ACC112 (cell line): ENCODE data around the gene PMPCA.

ENCODE experiments used
- H2AFZ ChIP-seq: fragments of 200-600 bp; sonication (generic); one replicate; pipeline ENCODE4 v1.6.0; 2017; ENCODE audit warnings: antibody characterized with exemption, low read length; ENCODE audit not compliant: unreplicated experiment
- H3K27ac ChIP-seq: fragments of 200-600 bp; sonication (generic); 2 replicates; pipeline ENCODE4 v1.5.1; 2014; ENCODE audit warnings: low read depth, mild to moderate bottlenecking, antibody characterized with exemption, low read length, moderate library complexity
- H3K27me3 ChIP-seq: fragments of 200-600 bp; sonication (generic); 2 replicates; pipeline ENCODE4 v1.6.1; 2014; ENCODE audit warnings: mild to moderate bottlenecking, antibody characterized with exemption, low read length, moderate library complexity, mixed read lengths; ENCODE audit not compliant: insufficient read depth
- H3K36me3 ChIP-seq: fragments of 200-600 bp; sonication (generic); 2 replicates; pipeline ENCODE4 v1.6.1; 2016; ENCODE audit warnings: mild to moderate bottlenecking, antibody characterized with exemption, low read length, moderate library complexity, mixed read lengths; ENCODE audit not compliant: insufficient read depth
- H3K4me1 ChIP-seq: fragments of 200-600 bp; sonication (generic); one replicate; pipeline ENCODE4 v1.6.1; 2016; ENCODE audit warnings: low read length, mixed read lengths; ENCODE audit not compliant: insufficient read depth, unreplicated experiment, control insufficient read depth
- H3K4me3 ChIP-seq: fragments of 200-600 bp; sonication (generic); 2 replicates; pipeline ENCODE4 v1.5.1; 2014; ENCODE audit warnings: mild to moderate bottlenecking, low read depth, low read length
- H3K79me2 ChIP-seq: fragments of 200-600 bp; sonication (generic); one replicate; pipeline ENCODE4 v1.6.0; 2016; ENCODE audit warnings: low read length; ENCODE audit not compliant: control insufficient read depth, unreplicated experiment, insufficient read depth

PMPCA gene

GRCh38 chr9:136445799-136446198 lies 35.3 kb downstream of the PMPCA start:
- no peak overlapping the region for H3K4me3 ChIP-seq
- H3K36me3 ChIP-seq = peaks cover 16% of the 10 kb centered on the region
- no peaks in the 10 kb centered on the region for H3K4me1 ChIP-seq
- H3K79me2 ChIP-seq = no peaks in the 10 kb centered on the region
- H3K27me3 ChIP-seq = no peaks in the 10 kb centered on the region
- no peak overlapping the region for H2AFZ ChIP-seq
- H3K27ac ChIP-seq = no peak overlapping the region

GRCh38 chr9:136447173-136447778 lies 36.8 kb downstream of the PMPCA start:
- Histone ChIP-seq H3K27me3 (no peaks in the 10 kb centered on the region), H3K4me3 (no peak overlapping the region), H3K27ac (no peak overlapping the region), H3K79me2 (no peaks in the 10 kb centered on the region), H2AFZ (no peak overlapping the region), H3K4me1 (no peaks in the 10 kb centered on the region), H3K36me3 (peaks cover 16% of the 10 kb centered on the region)

GRCh38 chr9:136448655-136449054 lies 38.2 kb downstream of the PMPCA start:
- no peaks in the 10 kb centered on the region for H3K27me3 ChIP-seq
- no peak overlapping the region for H3K27ac ChIP-seq
- no peaks in the 10 kb centered on the region for H3K79me2 ChIP-seq
- no peaks in the 10 kb centered on the region for H3K4me1 ChIP-seq
- H3K4me3 ChIP-seq = no peak overlapping the region
- H2AFZ ChIP-seq = no peak overlapping the region
- H3K36me3 ChIP-seq = peaks cover 22% of the 10 kb centered on the region

- peaks cover 22% of the 10 kb centered on the region for H3K36me3 ChIP-seq
- H3K79me2 ChIP-seq = no peaks in the 10 kb centered on the region
- no peak overlapping the region for H2AFZ ChIP-seq
- H3K4me3 ChIP-seq = no peak overlapping the region
- no peaks in the 10 kb centered on the region for H3K27me3 ChIP-seq
- H3K27ac ChIP-seq = no peak overlapping the region
- no peaks in the 10 kb centered on the region for H3K4me1 ChIP-seq
These were observed 40.9 kb downstream of the PMPCA start for GRCh38 chr9:136451221-136451877.

GRCh38 chr9:136453326-136453725 lies 42.9 kb downstream of the PMPCA start:
- Histone ChIP-seq H2AFZ (no peak overlapping the region), H3K4me3 (no peak overlapping the region), H3K27me3 (no peaks in the 10 kb centered on the region), H3K4me1 (no peaks in the 10 kb centered on the region), H3K27ac (no peak overlapping the region), H3K79me2 (no peaks in the 10 kb centered on the region), H3K36me3 (peaks cover 24% of the 10 kb centered on the region; the same call in 1 of the 2 replicates)

- Histone ChIP-seq H2AFZ (no peak overlapping the region), H3K36me3 (peaks cover 25% of the 10 kb centered on the region; the same call in 1 of the 2 replicates), H3K27ac (no peak overlapping the region), H3K79me2 (no peaks in the 10 kb centered on the region), H3K4me1 (no peaks in the 10 kb centered on the region), H3K27me3 (no peaks in the 10 kb centered on the region), H3K4me3 (no peak overlapping the region)
These were observed 43.8 kb downstream of the PMPCA start for GRCh38 chr9:136454026-136454796.

- no peaks in the 10 kb centered on the region for H3K27me3 ChIP-seq
- no peak overlapping the region for H2AFZ ChIP-seq
- H3K4me3 ChIP-seq = no peak overlapping the region
- H3K4me1 ChIP-seq = no peaks in the 10 kb centered on the region
- H3K36me3 ChIP-seq = peaks cover 28% of the 10 kb centered on the region; the same call in 1 of the 2 replicates
- no peaks in the 10 kb centered on the region for H3K79me2 ChIP-seq
- no peak overlapping the region for H3K27ac ChIP-seq
These were observed 44.9 kb downstream of the PMPCA start for GRCh38 chr9:136455043-136456002.

- peaks cover 35% of the 10 kb centered on the region; the same call in 1 of the 2 replicates for H3K36me3 ChIP-seq
- no peak overlapping the region for H2AFZ ChIP-seq
These were observed 45.8 kb downstream of the PMPCA start for GRCh38 chr9:136456258-136456657.

GRCh38 chr9:136457326-136457725 lies 46.9 kb downstream of the PMPCA start:
- Histone ChIP-seq H3K4me3 (no peak overlapping the region), H2AFZ (no peak overlapping the region), H3K4me1 (no peaks in the 10 kb centered on the region), H3K79me2 (peaks cover 2% of the 10 kb centered on the region), H3K27me3 (no peaks in the 10 kb centered on the region), H3K27ac (no peak overlapping the region), H3K36me3 (peaks cover 35% of the 10 kb centered on the region; the same call in 1 of the 2 replicates)

More at GRCh38 chr9:136456258-136456657, 45.8 kb downstream of the PMPCA start:
- no peak overlapping the region for H3K4me3 ChIP-seq
- no peak overlapping the region for H3K27ac ChIP-seq
- H3K79me2 ChIP-seq = peaks cover 2% of the 10 kb centered on the region
- no peaks in the 10 kb centered on the region for H3K27me3 ChIP-seq
- H3K4me1 ChIP-seq = no peaks in the 10 kb centered on the region

GRCh38 chr9:136459425-136459824 lies 49.0 kb downstream of the PMPCA start:
- Histone ChIP-seq H3K4me1 (no peaks in the 10 kb centered on the region), H3K79me2 (peaks cover 7% of the 10 kb centered on the region), H3K27ac (no peak overlapping the region), H3K4me3 (no peak overlapping the region), H3K27me3 (no peaks in the 10 kb centered on the region), H2AFZ (no peak overlapping the region), H3K36me3 (peaks cover 35% of the 10 kb centered on the region)
